ENCODE data around the gene UBASH3A.

Gene UBASH3A

DNA sequence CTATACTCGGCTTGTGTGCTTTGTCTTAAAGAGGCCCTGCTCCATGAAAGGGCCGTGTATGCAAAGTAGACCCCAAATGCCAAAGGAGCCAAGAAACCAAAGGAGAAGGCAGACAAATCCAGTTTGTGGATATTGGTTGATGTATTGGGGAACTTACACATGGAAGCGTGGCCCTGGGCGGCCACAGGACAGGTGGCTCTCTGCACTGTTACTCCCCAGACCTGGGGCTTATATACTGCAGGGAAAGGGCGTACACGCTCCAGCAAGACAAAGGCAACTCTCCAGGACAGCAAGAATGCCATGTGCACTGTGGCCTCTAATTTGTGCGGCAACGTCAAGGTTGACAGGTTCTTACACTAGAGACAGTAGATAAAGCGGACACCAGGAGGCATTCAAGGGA, 67.5 kb downstream of the UBASH3A start:
- peak in 1 of 2 experiments; percentile 9 for DNase-seq

DNA sequence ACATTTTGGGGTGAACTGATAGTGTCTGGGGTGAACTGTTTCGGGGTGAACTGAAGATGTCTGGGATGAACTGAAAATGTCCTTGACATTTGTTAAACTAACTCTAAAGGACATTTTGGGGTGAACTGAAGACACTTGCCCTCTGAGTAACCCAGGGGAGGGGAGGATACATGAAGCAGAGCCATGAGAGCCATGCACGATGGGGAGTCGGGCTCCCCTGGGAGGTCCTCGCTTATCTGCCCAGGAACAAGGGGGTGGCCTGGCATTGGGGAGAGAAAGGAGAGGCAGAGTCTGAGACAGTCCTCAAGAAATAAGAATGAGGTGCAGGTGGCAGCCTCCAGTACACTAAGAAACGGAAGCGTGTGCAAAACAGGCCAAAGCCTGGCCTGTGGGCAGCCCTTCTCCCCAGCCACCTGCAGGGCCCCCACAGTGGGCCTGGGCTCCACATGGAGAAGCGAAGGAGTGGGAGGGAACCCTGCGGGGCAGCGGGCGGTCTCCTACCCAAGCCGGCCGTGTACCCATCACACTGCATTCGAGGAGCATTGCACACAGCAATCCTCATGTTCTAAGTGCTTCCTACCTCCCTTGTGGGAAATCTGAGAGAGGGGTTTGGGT, 68.1 kb downstream of the UBASH3A start:
- DNase-seq: no peak

DNA sequence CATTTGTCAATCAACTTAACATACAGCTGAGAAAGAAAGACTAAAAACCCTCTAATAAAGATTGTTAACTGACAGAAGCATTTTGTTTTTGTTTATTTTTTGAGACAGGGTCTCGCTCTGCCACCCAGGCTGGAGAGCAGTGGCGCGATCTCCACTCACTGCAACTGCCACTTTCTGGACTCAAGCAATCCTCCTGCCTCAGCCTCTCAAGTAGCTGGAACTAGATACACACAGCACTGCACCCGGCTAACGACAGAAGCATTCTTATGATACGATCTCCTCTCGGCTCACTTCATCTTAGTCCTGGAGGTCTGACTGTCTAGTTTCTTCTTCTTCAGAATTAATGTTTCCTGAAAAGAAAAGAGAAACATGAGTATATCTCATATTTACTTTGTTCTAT, 68.8 kb downstream of the UBASH3A start:
- no peak for DNase-seq

DNA sequence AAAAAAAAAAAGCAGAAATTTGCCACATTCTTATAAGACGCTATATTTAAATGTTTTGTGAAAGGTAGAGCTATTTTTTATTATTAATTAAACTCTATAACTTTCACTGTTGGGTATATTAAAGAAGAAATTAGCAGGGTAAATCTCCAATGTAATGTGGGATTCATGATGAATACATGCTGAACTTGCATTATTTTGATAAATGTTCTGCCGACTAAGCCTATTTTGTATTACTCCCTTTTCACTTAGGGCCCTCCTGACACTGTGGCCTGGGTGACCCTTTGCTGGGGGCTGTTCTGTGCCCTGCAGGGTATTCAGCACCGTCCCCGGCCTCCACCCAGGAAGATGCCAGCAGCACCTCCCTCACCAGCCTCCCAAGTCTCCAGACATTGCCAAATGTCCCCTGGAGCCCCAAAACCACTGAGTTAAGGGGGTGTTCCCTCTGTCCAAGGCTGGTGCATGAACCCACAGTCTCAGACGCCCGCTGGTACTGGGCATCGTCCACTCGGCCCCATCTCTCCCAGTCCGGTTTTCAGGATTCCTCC, 69.9 kb downstream of the UBASH3A start:
- DNase-seq: peak in 1 of 2 experiments; percentile 4

DNA sequence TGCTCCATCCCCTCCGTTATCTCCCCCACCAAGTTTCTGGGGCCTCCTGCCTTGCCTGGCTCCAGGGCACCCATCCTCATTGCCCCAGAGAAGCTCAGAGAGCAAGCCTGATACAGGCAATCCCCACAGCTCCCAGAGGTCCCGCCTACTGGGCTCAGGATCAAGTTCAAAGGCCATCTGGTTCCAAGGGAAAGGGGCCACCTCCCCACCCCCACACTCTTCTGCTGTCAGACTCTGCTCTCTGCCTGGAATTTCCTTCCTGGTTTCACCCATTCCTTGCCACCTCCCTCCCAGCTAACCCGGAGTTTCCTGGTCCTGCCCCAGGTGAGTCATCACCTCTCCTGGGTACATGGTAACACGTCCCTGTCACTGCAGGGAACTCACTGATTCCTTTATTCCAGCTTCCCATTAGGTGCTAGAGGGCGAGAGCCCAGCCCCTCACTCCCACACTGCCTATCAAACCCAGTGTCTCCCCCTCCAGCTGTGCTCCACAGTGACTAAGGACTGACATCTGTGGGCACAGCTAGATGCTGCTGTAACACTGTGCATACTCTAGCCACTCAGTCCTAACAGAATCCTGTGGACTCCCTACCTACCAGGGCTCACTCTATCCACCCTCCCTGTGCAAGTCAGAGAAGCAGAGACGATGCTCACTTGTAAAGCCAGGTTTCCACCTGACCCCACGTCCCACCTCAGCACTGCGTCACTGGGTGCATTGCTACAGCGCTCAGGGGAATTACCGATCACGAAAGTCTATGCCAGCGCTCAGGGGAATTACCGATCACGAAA, 70.5 kb downstream of the UBASH3A start:
- peak in 1 of 2 experiments; percentile 16 for DNase-seq

DNA sequence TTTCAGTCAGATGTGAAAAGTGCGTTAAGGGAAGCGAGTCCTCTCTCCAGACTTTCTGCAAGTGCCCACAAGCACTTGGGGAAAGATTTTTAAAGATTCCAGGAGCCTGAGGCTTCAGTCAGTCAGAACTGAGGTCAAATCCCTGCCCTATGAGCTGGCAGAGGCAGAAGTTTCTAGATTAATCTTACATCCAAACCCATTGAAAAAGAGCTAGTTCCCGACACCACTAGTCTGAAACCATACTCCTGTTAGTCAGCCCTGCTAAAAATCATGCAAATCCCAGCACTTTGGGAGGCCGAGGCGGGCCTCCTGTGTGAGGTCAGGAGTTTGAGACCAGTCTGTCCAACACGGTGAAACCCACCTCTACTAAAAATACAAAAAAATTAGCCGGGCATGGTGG, 71.3 kb downstream of the UBASH3A start:
- peak in 1 of 2 experiments; percentile 14 for DNase-seq

DNA sequence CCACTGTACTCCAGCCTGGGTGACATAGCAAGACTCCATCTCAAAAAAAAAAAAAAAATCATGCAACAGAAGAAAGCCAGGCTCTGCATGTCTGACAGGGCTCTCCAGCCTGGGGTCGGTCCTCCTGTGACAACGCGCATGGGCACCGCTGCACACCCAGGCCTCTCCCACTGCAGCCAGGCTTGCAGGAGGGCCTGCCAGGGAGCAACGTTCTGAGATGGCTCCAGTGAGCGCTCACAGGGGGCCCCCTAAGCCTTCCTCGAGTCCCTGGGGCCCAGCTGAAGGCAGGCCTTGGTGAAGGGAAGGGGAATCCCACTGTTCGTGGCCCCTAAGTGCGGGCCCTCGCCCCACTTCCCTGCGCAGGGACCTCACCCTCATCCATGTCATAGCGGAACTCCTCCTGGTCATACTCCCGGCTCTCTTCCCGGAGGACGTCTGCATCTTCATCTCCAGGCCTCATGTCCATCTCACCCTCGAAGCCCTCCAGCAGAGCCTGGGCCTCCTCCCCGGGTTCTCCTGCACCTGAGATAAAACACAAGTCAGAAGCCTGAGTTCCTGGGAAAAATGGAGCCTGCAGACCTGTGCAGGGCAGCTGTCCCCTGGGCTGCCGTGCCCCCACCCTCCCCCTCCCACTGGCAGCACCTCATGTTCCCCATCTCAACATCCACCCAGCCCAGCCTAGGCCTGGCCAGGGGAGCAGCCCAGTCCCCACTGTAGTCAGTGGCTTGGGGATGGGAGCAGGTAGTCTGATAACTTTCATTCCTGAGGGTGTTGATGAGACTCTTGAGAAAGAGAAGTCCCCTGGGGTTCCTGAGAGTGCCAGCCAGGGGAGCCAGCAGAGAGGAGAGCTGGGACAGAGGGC, 72.1 kb downstream of the UBASH3A start:
- DNase-seq: peak; percentile 4 to 9

DNA sequence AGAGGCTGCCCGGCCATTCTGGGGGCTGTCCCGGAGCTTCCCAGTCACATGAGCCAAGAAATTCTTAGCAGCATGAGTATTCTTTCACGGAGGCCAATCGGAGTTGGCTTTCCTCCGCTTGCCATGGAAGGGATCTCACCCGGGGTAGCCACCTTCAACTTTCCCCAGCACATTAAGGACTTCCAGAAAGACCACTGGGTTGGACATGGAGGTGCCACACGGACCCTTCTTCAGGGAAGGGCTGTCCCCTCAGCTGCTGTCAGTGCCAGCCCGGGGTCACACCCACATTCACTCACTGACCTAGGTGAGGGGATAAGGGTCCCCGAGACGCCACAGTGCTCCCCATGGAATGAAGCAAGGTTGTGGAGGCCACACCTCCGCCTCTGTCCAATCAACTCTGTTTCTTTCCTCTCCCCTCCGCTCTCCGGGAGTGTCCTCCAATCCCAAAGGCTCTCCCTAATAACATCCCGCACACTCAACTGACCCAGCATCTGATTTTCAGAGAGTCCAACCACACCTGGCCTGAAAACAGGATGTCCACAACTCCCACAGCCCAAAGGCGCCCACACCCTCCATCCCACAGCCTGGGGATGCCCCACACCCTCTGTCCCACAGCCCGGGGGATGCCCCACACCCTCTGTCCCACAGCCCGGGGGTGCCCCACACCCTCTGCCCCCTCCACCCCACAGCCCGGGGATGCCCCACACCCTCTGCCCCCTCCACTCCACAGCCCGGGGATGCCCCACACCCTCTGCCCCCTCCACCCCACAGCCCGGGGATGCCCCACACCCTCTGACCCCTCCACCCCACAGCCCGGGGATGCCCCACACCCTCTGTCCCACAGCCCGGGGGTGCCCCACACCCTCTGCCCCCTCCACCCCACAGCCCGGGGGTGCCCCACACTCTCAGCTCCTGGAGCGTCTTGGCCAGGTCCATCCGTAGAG, 73.0 kb downstream of the UBASH3A start:
- peak in 1 of 2 experiments; percentile 12 for DNase-seq

DNA sequence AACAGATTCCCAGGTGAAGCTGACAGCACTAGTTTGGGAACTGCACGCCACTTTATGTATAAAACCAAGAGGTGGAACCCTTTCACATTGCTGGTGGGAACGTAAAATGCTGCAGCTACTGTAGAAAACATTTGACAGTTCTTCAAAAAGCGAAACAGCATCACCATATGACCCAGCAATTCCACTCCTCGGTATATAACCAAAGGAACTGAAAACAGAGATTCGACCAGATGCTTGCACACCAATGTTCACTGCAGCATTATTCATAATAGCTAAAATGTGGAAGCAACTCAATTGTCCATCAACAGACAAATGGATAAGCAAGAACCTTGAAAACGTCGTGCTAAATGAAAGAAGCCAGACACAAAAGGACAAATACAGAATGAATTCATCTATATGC, 74.8 kb downstream of the UBASH3A start:
- DNase-seq: no peak

DNA sequence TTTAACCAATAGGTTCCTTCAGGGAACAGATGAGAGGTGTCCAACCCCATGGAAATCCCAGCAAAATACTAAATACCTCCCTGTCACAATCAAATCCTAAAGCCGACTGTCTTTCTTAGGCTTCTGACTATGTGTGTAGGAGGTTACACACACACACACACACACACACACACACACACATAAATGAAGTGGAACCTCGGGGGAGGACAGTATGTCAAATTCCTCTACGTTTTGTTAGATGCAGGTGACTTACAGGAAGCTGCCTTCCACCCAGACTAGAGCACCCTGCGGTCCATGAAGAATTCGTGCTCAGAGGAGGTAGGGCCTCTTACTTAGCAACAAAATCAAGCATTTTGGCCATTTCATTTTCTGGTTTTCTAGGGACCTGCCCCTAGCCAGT, 75.9 kb downstream of the UBASH3A start:
- DNase-seq: peak in 1 of 2 experiments; percentile 12

DNA sequence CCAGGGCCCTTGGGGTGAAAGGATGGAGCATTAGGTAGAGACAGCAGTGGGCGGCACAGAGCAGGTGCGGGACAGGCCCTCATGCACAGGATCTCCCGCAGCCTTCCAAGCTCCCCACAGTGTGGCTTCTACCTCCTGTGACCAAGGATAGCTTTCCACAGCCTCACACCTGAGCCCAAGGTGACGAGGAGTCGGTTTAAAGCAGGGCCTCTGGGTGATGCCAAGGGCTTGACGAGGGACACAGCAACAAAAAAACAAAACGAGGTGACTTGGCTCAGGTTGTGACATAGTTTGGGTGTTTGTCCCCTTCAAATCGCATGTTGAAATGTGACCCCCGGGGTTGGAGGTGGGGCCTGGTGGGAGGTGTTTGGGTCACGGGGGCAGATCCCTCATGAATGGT, 77.0 kb downstream of the UBASH3A start:
- no peak for DNase-seq

DNA sequence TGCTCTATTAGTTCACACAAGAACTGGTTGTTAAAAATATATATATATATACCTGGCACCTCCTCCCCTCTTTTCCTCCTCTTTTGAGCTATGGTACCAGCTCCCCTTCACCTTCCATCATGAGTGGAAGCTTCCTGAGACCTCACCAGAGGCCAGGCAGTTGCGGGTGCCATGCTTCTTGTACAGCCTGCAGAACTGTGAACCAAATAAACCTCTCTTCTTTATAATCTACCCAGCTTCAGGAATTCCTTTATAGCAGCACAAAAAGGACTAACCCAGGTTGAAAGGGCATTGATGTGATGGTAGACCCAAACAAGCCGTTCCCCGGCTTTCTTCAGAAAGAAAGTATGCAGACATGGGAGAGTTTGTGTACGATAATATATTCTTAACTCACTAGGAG, 77.5 kb downstream of the UBASH3A start:
- DNase-seq: no peak

DNA sequence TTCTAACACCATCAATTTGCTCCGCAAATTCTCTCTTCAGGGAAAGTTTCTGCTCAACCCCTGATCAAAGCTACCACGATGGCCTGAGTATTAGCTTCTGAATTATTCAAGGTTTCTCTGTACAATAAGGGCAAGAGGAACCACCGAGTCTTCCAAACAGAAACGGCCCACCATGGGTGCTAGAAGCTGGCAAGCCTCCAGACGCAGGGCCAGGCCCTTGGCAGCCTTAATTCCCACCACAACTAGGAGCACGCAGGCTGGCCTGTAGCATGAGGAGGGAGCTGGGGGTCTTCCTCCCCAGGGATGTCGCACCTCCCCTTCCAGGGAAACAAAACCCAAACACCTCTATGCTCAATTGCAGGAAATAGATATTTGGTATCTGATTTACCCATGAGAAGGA, 81.3 kb downstream of the UBASH3A start:
- no peak for DNase-seq

DNA sequence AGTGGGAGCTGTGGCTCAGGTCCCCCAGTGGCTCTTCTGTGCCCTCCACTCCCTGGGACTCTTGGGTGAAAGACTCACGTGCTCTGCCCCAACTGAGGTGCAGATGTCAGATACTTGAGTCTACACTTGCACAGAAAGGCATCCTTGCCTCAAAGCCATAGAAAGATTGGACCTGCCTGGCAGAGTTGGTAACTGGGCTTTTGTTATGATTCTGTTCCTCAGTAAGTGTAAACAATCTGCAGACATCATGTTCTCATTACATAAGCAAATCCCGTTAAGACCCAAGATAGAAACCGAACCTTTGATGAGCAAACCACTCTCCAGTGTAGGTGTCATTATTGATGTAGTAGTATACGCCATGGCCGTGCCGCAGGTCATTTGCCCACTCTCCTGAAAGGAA, 82.4 kb downstream of the UBASH3A start:
- no peak for DNase-seq

DNA sequence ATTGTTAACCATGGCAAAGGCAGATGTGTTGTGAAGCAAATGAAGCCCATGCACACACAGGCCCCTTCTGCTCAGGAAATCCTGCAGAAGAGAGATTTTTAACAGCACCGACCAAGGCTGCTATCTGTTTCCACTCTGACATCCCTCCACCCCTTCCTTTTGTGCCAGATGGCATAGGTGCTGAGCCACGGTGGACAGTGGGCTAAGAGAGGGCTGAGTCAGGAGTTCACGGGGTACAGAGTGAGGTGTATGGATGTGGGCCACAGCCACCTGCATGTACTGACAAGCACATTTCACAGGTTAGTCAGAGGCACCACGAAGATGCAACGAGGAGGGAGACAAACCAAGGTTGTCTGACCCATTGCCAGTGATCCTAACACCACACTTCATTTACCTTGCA, 82.8 kb downstream of the UBASH3A start:
- DNase-seq: no peak

DNA sequence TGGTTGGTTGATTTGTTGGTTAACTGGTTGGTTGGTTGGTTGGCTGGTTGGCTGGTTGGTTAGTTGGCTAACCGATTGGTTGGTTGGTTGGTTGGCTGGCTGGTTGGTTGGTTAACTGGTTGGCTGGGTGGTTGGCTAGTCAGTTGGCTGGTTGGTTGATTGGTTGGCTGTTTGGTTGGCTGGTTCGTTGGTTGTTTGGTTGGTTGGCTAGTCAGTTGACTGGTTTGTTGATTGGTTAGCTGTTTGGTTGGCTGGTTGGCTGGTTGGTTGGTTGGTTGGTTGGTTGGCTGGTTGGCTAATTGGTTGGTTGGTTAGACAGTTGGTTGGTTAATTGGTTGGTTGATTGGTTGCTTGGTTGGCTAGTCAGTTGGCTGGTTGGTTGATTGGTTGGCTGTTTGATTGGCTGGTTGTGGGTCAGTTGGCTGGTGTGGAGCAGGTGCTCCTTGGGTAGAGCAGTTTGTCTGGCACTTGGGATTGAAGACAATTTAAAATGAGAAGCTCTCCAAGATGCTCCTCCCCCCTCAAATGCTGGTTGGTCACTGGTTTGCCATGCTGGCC, 85.4 kb downstream of the UBASH3A start:
- no peak for DNase-seq

DNA sequence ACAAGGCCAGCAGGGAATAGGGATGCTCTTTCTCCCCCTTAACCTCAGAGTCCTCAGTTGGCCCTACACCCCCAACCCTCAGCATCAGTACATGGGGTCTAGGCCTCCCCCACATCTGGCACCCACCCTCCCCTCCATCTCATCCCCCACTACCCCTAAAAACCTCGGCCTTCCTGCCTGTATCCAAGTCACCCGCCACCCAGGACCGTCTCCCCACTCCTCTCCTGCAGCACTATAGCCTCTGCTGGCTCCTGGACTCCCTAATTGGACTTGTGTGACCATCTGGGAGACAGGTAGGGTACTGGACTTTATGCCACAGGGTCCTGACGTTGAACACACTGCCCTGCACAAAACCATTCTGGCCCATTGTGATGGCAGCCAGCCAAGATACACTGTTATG, 86.3 kb downstream of the UBASH3A start:
- DNase-seq: no peak

DNA sequence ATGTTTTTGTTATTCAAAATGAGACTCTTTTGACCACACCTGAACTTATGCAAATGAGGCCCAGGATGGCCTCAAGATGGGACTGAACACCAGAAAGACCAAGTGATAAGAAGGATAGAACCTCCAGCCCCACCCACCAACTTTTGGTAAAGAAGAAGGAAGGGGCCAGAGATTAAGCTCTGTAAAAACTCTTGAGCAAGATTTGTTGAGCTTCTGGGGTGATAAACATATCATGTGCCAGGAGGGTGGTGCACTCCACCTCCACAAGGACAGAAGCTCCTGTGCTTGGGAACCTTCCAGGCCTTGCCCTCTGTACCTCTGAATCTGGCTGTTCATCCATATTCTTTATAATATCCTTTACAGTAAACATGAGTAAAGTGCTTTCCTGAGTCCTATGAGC, 87.0 kb downstream of the UBASH3A start:
- DNase-seq: no peak

DNA sequence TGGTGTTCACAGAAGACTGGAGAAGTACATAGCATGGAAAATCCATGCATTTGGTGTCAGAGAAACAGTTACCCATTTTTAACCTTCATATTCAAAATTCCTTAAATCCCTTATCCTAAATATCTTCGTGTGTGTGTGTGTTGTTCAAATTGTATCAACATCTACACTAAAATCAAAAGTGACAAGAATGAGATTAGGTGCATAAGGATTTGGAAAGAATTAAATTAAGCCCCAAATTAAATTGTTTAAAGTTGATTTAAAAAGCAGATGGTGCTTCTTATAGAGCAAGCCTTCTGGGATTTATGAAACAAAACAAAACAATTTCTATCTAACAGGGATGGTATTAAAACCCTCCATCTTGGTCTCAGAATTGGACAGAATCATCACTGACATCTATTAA, 87.6 kb downstream of the UBASH3A start:
- no peak for DNase-seq

DNA sequence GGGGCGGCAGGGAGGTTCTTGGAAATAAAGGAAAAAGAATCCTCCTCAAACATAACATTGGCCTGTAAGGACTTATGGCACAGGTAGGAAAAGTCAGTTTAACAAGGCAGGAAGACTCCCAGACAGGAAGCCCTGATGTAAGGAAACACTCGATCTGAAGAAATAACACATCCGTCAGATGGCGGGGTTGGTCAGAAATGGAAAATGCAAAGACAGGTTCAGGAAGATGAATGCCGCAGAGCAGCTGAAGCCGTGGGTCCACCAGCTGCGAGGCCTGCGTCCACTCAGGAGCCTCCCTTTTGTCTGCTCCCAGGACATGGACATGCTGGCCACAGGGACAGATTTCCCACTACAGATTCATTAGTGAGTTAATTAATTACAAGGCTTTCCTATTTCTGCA, 88.5 kb downstream of the UBASH3A start:
- no peak for DNase-seq

DNA sequence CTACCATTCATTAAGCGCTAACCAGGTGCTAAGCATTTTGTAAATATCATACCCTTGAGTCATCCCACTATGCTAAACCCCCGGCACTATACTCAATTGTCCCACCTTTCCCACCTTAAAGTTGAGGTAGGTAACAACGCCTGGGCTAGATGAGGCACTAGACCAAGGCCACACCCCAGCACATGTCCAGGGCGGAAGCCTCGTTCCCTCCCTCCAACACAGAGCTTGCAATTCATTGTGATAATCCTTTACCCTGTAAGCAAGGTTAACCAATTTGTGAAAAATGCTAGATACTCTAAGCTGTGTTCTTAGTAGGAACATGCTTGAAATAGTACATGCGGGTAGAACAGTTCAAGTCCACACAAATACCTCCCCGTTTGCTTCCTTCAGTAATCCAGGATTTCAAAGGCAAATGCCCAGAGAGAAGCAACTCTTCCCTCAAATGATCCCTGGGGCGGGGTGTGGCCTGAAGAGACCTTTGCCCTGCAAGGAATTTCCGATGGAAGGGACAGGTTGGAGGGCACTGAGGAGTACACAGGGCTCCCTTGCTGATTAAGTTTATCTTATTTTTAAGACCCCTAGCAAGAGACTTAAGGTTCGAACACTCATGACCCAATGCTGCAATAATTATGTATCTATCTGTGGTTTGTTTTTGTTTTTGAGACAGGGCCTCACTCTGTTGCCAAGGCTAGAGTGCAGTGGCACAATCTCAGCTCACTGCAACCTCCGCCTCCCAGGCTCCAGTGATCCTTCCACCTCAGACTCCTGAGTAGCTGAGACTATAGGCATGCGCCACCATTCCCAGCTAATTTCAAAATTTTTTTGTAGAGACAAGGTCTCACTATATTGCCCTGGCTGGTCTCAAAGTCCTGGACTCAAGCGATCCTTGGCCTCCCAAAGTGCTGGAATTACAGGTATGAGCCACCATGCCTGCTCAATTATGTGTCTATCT, 89.7 kb downstream of the UBASH3A start:
- no peak for DNase-seq

Measured in activated T-cell treated with anti-CD3 and anti-CD28 coated beads, Interleukin-2, amount 50 U/mL, for 48 hours (primary cell).